HepG2 (cell line): ENCODE data around the gene NTM.

Experiments used
- CTCF ChIP-seq: sonication (generic); formaldehyde crosslinking; IDR thresholded peaks from 2 replicates; pipeline ENCODE4 v1.5.0; 2020; ENCODE audit warnings: mild to moderate bottlenecking, missing genetic modification reagents, moderate library complexity
- HCFC1 ChIP-seq: fragments of 150-350 bp; IDR thresholded peaks from 2 replicates; pipeline ENCODE4 v1.6.1; 2014; ENCODE audit warnings: low read depth, low read length
- SALL1 ChIP-seq: sonication (generic); formaldehyde crosslinking; IDR thresholded peaks from 2 replicates; pipeline ENCODE4 v1.8.0; 2022; ENCODE audit warnings: mild to moderate bottlenecking, missing genetic modification reagents
- THRA ChIP-seq: sonication (generic); formaldehyde crosslinking; IDR thresholded peaks from 2 replicates; pipeline ENCODE4 v1.4.0; 2020; ENCODE audit warnings: missing genetic modification reagents, borderline replicate concordance
- TMF1 ChIP-seq: sonication (generic); formaldehyde crosslinking; IDR thresholded peaks from 2 replicates; pipeline ENCODE4 v1.8.1; 2022; ENCODE audit warnings: low read depth, missing genetic modification reagents
- USF2 ChIP-seq, 2 experiments: sonication (generic) in 1 of 2; formaldehyde crosslinking in 1 of 2; IDR thresholded peaks; 2 replicates each; pipeline versions ENCODE4 v1.5.1 to v1.6.1; 2011 to 2020; ENCODE audit warnings: borderline replicate concordance in 1 of 2, low read depth in 1 of 2, low read length in 1 of 2, mild to moderate bottlenecking in 1 of 2, missing genetic modification reagents in 1 of 2, moderate library complexity in 1 of 2
- ZNF350 ChIP-seq: sonication (generic); formaldehyde crosslinking; IDR thresholded peaks from 2 replicates; pipeline ENCODE4 v1.4.0; 2020; ENCODE audit warnings: mild to moderate bottlenecking, low read depth, missing genetic modification reagents, borderline replicate concordance
- ZNF615 ChIP-seq: sonication (generic); formaldehyde crosslinking; IDR thresholded peaks from 2 replicates; pipeline ENCODE4 v1.5.0; 2020; ENCODE audit warnings: mild to moderate bottlenecking, missing genetic modification reagents, borderline replicate concordance
- ZNF687 ChIP-seq: sonication (generic); formaldehyde crosslinking; IDR thresholded peaks from 2 replicates; pipeline ENCODE4 v1.5.1; 2020; ENCODE audit warnings: mild to moderate bottlenecking, missing genetic modification reagents, moderate library complexity
- ZNF772 ChIP-seq: sonication (generic); formaldehyde crosslinking; IDR thresholded peaks from 2 replicates; pipeline ENCODE4 v1.5.0; 2020; ENCODE audit warnings: mild to moderate bottlenecking, missing genetic modification reagents

GRCh38 chr11:131664293-131664692 lies 293.9 kb downstream of the NTM start:
- TF ChIP-seq ZNF615 (CRISPR knock-in tag), result no peak
- TF ChIP-seq ZNF687 (CRISPR knock-in tag), result no peak
- TF ChIP-seq HCFC1, result no peak
- TF ChIP-seq USF2 (IDR thresholded peaks at IDR 0.05; ENCODE audit: low read depth, low read length), result no peak
- no peak for TF ChIP-seq USF2 (CRISPR knock-in tag; IDR thresholded peaks at IDR 0.05; ENCODE audit: borderline replicate concordance)
- no peak for TF ChIP-seq TMF1 (CRISPR knock-in tag)
- no peak for TF ChIP-seq ZNF350 (CRISPR knock-in tag)
- TF ChIP-seq SALL1 (CRISPR knock-in tag), result no peak
- no peak for TF ChIP-seq CTCF
- TF ChIP-seq THRA (CRISPR knock-in tag), result no peak
- no peak for TF ChIP-seq ZNF772 (CRISPR knock-in tag)
